NOMO-1 (cell line): Measurements from ENCODE around the gene WDFY2.
"Not testable (repeated sequence)": the region's sequence is repeated elsewhere in the genome, so short reads cannot be mapped to it uniquely, and the experiment has no call there.

Experiments
- DNase-seq, 2 experiments: peaks; one replicate each; lab custom pipeline; 2025; ENCODE audit not compliant: unreplicated experiment in 2 of 2; lab: John Stamatoyannopoulos, UW

Gene WDFY2, protein sequence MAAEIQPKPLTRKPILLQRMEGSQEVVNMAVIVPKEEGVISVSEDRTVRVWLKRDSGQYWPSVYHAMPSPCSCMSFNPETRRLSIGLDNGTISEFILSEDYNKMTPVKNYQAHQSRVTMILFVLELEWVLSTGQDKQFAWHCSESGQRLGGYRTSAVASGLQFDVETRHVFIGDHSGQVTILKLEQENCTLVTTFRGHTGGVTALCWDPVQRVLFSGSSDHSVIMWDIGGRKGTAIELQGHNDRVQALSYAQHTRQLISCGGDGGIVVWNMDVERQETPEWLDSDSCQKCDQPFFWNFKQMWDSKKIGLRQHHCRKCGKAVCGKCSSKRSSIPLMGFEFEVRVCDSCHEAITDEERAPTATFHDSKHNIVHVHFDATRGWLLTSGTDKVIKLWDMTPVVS

DNA sequence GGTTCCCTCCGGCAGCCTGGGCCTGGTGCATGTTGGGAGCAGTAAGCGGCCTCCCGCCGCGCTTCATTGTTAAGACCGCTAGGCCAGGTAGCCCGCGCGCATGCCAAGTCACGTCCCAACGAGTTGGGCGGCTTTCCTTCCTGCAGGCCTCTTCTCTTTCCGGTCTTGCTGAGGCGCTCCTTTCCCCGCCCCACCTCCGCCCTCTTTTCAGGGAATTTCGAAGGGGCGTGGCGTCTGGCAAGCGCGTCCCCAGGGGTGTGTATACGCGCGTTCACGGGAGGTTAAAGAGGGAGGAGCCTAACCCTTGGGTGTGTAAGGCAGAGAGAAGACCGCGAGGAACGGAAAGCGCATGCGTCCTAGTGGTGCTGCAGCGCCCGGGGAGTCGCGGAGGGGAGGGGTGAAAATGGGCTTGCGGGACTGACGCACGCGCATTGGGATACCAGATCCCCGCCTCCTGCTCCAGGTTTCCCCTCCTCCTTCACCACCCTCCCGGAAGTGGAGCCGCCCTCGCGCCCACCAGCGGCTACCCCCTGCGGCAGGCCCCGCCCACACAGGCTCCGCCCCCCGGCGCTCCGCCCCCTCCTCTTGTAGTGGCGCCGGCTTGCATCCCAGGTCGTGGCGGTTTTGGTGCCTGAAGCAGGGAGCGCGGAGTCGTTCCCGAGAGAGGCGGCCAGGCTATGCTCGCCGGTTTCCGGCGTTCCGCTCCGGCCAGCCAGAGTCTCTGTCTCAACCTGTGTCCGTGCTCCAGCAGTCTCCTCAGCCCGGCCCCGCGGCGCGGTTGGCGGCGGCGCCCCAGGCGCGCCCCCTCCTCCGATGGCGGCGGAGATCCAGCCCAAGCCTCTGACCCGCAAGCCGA lies at the start of gene WDFY2:
Gene WDFY2 (plus strand): TSS at position 588 of the 856 bp plus-strand sequence. CDS start 226 bp downstream, at position 814.
- DNase-seq: peak; percentile 96 to 99

GRCh38 chr13:51538591-51539179 lies 45.6 kb upstream of the WDFY2 start:
- no peak for DNase-seq

- DNase-seq: no peak
These were observed 44.4 kb upstream of the WDFY2 start for GRCh38 chr13:51539887-51540286.

GRCh38 chr13:51541037-51541436 lies 43.2 kb upstream of the WDFY2 start:
- DNase-seq: no peak

DNA sequence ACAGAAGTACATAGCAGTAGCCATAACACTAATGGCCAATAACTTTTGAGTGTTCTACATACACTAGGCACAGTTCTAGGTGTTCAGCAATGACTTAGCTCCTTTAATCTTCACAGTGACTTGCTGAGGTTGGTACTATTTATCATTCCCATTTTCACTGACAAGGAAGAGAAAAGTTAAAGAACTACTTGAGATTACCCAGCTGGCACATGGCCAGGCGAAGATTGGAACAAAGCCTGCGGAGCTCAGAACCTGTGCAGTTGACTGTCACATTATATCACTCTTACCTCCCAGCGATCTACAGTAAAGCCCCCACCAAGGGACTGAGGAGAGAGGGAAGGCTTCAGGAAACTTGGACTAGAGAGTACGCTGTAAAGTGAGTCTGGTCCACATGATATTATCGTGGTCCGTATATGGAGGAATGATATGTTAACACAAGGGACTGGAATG lies 42.4 kb upstream of the WDFY2 start:
- DNase-seq: no peak

DNA sequence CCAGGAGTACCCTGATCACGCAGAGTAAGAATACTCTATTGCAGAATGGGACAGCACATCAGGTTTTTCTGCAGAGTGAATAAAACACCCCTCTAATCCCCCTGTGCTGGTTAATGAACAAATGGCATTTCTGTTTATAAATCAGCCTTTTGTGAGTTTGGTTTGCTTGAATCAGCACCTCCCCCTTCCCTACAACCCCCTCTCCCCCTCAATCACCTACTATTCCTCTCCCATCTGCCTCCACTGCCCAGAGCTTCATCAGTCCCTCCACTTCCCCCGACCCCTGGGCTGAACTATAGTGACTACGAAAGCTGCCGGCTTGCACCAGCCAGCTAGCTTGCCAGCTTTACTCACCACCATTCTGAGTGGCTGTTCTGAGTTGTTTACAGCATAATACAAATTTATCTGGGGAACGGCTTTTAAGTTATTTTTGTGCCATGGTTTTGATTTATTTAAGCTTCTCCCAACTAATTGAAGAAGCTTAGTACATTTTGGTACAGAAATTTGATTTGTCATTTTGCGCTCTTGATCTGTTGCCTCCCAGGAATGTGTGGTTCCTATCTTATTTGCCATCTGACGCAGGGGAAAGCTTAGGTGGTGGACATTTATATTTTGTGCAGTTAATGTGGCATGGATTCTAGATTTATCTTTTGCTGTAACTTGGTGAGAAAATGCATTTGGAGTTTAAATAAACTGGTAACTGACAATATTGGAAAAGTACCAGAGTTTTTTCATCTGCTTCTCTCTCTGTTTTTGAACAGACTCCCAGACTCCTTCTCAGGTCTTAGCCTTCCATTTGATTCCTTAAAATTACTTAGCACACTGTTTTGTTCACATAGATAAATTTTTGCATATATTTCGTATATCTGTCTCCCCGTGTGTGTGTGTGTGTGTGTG lies 41.7 kb upstream of the WDFY2 start:
- DNase-seq: no peak

- not testable (repeated sequence) for DNase-seq
These were observed 38.8 kb upstream of the WDFY2 start for GRCh38 chr13:51545446-51545845.

- DNase-seq: no peak
These were observed 36.7 kb upstream of the WDFY2 start for GRCh38 chr13:51547425-51548176.

DNA sequence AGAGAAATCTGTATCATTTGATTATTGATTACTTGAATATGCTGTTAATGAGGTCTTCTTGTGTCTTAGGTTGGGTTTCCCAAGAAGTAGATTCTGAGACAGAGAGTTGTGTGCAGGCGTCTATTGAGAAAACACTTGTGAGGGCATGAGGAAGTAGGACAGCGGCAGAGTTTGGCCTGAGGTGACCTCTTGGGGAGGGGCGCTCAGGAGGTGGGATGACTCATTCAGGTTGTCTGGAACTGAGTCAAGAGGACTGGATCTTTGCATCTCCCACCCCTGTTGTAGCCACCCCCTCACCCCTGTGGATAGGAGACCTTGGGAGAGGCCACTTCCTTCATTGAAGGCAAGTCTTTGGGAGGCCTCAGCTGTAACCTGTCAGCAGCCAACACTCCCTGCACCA lies 35.2 kb upstream of the WDFY2 start:
- DNase-seq: peak; percentile 74 to 82

- DNase-seq: no peak
These were observed 34.7 kb upstream of the WDFY2 start for GRCh38 chr13:51549593-51549992.

GRCh38 chr13:51550151-51550550 lies 34.1 kb upstream of the WDFY2 start:
- peak; percentile 27 to 56 for DNase-seq

DNA sequence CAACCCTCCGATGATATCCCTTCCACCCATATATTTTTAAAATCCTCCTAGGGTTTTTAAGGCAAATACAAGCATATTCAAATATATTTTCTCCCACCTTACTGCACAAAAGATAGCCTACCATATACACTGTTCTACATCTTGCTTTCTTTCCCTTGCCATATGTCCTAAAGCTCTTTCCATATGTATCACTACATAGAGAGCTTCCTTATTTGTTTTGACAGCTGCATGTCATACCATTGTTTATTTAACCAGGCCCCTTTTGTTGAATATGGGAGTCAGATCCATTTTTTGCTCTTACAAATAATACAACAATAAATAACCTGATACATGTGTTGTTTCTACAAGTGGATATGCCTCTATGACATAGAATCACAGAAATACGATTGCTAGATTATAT lies 32.8 kb upstream of the WDFY2 start:
- DNase-seq: no peak

DNA sequence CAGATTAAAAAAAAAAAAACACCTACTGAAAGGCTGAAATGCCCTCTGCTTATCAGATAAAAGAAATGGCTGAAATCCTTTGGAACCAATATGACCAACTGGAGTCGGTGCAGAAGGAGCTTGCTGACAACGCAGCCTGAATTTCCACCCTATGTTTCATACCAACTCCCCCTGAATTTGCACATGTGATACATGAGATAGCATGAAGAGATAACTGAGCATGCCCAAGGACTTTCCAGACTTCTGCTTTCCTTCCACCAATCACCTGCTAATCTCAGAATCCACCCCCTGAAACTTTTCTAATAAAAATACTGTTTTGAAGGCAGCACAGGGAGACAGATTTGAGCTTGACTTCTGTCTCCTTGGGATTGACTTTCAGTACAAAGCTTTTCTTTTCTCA lies 32.2 kb upstream of the WDFY2 start:
- peak; percentile 6 to 39 for DNase-seq

GRCh38 chr13:51553531-51553930 lies 30.7 kb upstream of the WDFY2 start:
- DNase-seq: peak; percentile 21 to 32

DNA sequence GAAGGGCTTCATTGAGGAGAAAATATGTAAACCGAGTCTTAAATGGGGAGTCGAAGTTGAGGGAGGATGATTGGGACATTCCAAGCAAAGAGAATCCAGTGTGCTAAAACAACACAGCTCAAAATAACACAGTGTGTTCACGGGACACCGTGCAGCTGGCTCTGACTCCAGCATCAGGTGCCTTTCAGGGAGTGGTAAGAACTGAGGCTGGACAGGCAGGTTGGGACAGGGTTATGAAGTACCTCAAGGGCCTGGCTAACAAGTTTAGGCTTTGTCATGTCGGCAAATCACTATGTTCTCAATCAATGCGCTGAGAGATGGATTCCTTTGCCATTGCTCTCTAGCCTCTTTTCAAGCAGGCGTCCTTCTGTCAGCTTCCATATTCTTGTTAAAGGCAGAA lies 27.5 kb upstream of the WDFY2 start:
- DNase-seq: no peak

DNA sequence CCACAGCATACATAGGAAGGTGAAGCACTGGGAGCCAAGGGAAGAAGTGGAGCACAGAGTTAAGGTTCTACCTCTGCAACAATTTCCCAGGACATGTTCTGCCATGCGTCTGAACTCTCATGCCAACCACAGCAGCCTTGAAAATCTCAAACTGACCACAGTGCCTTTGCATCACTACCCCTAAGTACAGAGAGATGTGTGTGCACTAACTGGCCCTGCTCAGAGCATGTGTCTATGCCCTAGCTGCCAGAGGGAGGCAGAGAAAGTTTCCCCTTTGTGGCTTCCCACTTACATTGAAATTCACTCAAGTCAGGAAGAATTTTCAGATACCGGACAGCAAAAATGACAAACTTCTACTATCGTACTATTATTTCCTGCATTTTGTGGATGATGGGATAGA lies 26.8 kb upstream of the WDFY2 start:
- DNase-seq: no peak

DNA sequence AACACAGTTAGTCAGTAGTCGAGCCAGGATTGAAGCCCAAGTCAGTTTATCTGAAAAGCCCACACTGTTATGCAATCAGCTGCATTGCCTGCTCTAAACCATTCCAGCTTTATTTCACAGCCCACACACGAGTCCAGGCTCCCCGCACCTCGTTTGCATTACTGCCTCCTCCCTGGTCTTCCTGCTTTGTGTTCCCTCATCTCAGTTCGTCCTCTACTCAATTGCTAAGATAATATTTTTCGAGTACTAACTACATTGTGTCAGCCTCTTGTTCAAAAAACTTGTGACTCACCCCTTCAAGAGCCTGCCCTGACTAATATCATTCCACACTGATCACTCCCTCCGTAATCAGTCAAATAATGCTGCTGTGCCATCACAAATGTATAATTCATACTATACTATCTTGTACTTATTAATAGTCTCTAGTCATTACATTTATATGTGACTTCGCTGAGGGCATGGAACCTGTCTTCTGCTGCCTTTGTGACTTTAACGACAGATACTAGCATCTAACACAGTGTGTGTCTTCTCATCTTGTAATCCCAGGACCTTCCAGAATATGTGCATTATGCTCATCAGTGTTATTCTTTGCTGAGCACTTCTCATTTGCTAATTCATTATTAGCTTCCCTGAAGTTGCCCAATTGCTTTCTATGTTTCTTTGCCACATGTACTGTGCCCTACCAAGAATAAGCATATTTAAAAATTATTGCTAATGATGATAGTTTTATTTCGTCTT lies 26.2 kb upstream of the WDFY2 start:
- DNase-seq: peak; percentile 12 to 40

DNA sequence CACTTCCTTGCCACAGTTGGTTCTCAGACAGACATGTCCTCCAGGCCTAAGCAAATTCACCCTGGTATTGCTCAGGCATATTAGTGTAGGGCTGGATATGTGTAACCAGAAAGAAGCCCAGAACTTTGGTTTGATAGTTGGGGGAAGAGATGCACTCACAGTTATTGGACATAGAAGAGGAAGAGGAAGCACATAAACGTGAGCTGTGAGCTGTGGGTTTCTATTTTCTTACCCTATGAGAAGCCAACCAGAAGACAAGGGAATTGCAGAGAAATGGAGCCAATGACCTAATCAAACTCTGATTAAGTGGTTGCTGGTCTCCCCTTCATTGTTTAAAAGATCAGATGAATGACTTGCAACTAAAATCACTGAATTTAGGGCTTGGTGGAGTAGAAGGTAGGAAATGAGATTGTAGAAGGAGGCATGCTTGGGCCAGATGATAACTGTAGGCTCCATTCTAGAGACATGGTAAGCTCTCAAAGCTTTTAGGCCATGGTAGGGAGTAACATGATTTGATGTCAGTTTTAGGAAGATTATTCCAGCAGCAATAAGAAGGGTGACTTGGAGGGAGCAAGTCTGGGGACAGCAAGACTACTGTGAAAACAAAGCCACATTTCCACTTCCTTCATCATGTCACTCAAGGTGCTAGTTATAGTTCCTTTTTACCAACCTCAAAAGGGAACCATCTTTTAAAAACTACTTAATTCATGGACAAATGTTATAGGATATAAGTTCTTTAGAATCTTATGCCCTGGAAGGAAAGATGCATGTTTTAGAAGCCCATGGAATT lies 24.1 kb upstream of the WDFY2 start:
- DNase-seq: peak; percentile 76 to 93
